GM19455 (cell line): ENCODE results near the gene GPR45.

Source experiments
- ATAC-seq: cut with Tn5 transposase; IDR thresholded peaks from one replicate; pipeline ENCODE4 v1.9.1; 2021; ENCODE audit not compliant: unreplicated experiment

Gene GPR45

GRCh38 chr2:105254531-105255210, 13.1 kb downstream of the GPR45 start:
- no peak for ATAC-seq

GRCh38 chr2:105255979-105256378, 14.4 kb downstream of the GPR45 start:
- ATAC-seq = no peak

- no peak for ATAC-seq
Measured at GRCh38 chr2:105256431-105257047, 15.0 kb downstream of the GPR45 start.

GRCh38 chr2:105257981-105258380, 16.4 kb downstream of the GPR45 start:
- ATAC-seq = no peak

- no peak for ATAC-seq
Measured at GRCh38 chr2:105258835-105259350, 17.4 kb downstream of the GPR45 start.

GRCh38 chr2:105261061-105261460, 19.5 kb downstream of the GPR45 start:
- ATAC-seq = no peak

GRCh38 chr2:105262651-105263091, 21.1 kb downstream of the GPR45 start:
- ATAC-seq = no peak

GRCh38 chr2:105269426-105269825, 27.9 kb downstream of the GPR45 start:
- ATAC-seq = no peak

GRCh38 chr2:105271393-105272045, 30.0 kb downstream of the GPR45 start:
- no peak for ATAC-seq

- ATAC-seq = no peak
Measured at GRCh38 chr2:105272176-105272575, 30.6 kb downstream of the GPR45 start.

- no peak for ATAC-seq
Measured at GRCh38 chr2:105274046-105274445, 32.5 kb downstream of the GPR45 start.

- ATAC-seq = no peak
Measured at GRCh38 chr2:105278654-105279053, 37.1 kb downstream of the GPR45 start.

GRCh38 chr2:105279126-105279525, 37.6 kb downstream of the GPR45 start:
- no peak for ATAC-seq

GRCh38 chr2:105280281-105280680, 38.7 kb downstream of the GPR45 start:
- ATAC-seq = no peak

- ATAC-seq = no peak
Measured at GRCh38 chr2:105283532-105283931, 42.0 kb downstream of the GPR45 start.

- ATAC-seq = no peak
Measured at GRCh38 chr2:105287692-105288091, 46.1 kb downstream of the GPR45 start.

- ATAC-seq = no peak
Measured at GRCh38 chr2:105288133-105288532, 46.6 kb downstream of the GPR45 start.

- no peak for ATAC-seq
Measured at GRCh38 chr2:105290981-105291660, 49.6 kb downstream of the GPR45 start.

GRCh38 chr2:105291981-105292380, 50.4 kb downstream of the GPR45 start:
- no peak for ATAC-seq
